Liver (tissue), 9 donors: Measurements from ENCODE around the gene DMRTB1. TPM values are rescaled to one million over a fixed set of nuclear protein-coding genes. Genes with fewer than 3 reads are reported as not detected.

Source experiments
- DNase-seq: peaks from one replicate; pipeline ENCODE4 v3.0.0-alpha.2; 2017; ENCODE audit warnings: low spot score
- H3K27ac ChIP-seq, 2 donors: one replicate each; pipeline ENCODE4 v1.7.0; 2013; ENCODE audit warnings: inconsistent platforms in 2 of 2, low read length in 2 of 2, control low read depth in 1 of 2, low read depth in 1 of 2, mild to moderate bottlenecking in 1 of 2
- H3K27me3 ChIP-seq, 4 donors: one replicate each; pipeline versions ENCODE4 v1.6.1 to v1.7.0; 2013; ENCODE audit warnings: low read length in 3 of 4, inconsistent platforms in 1 of 4, mild to moderate bottlenecking in 1 of 4, moderate library complexity in 1 of 4; ENCODE audit not compliant: control insufficient read depth in 4 of 4, insufficient read depth in 4 of 4
- H3K36me3 ChIP-seq, 4 donors: one replicate each; pipeline versions ENCODE4 v1.6.1 to v1.7.0; 2013; ENCODE audit warnings: low read length in 3 of 4, mild to moderate bottlenecking in 3 of 4, low read depth in 1 of 4, moderate library complexity in 1 of 4; ENCODE audit not compliant: control insufficient read depth in 4 of 4, insufficient read depth in 3 of 4
- H3K4me1 ChIP-seq, 4 donors: one replicate each; pipeline versions ENCODE4 v1.6.1 to v1.7.0; 2013; ENCODE audit warnings: low read length in 3 of 4, mild to moderate bottlenecking in 3 of 4, moderate library complexity in 1 of 4; ENCODE audit not compliant: control insufficient read depth in 4 of 4, insufficient read depth in 4 of 4
- H3K4me3 ChIP-seq, 3 donors: one replicate each; pipeline versions ENCODE4 v1.6.1 to v1.7.0; 2013; ENCODE audit warnings: low read length in 3 of 3, control low read depth in 1 of 3, low read depth in 1 of 3, mild to moderate bottlenecking in 1 of 3
- H3K9ac ChIP-seq, 2 donors: one replicate each; pipeline ENCODE4 v1.7.0; 2013; ENCODE audit warnings: low read length in 2 of 2, mild to moderate bottlenecking in 2 of 2, moderate library complexity in 2 of 2, control low read depth in 1 of 2, low read depth in 1 of 2
- H3K9me3 ChIP-seq, 4 donors: one replicate each; pipeline versions ENCODE4 v1.6.1 to v1.7.0; 2013; ENCODE audit warnings: low read length in 3 of 4; ENCODE audit not compliant: control insufficient read depth in 4 of 4
- ATF3 ChIP-seq: IDR thresholded peaks from 2 replicates; pipeline ENCODE4 v1.6.1; 2016; ENCODE audit warnings: antibody characterized with exemption
- CTCF ChIP-seq: fragments of 150-350 bp; IDR thresholded peaks from 2 replicates; pipeline ENCODE4 v1.5.1; 2017; ENCODE audit warnings: improper control_type of control experiment, low read depth, low read length; ENCODE audit not compliant: missing input control
- EGR1 ChIP-seq, 2 donors: IDR thresholded peaks; 2 replicates each; pipeline ENCODE4 v1.6.1; 2016 to 2018; ENCODE audit warnings: antibody characterized with exemption in 2 of 2, low read depth in 2 of 2
- FOXA1 ChIP-seq: IDR thresholded peaks from 2 replicates; pipeline ENCODE4 v1.6.1; 2016; ENCODE audit warnings: antibody characterized with exemption
- FOXA2 ChIP-seq: IDR thresholded peaks from 2 replicates; pipeline ENCODE4 v1.6.1; 2016; ENCODE audit warnings: antibody characterized with exemption
- GABPA ChIP-seq, 2 donors: IDR thresholded peaks in 1 of 2; conservative IDR thresholded peaks in 1 of 2; 2 replicates each; pipeline ENCODE4 v1.6.1; 2016; ENCODE audit warnings: antibody characterized with exemption in 2 of 2, mild to moderate bottlenecking in 1 of 2, moderate library complexity in 1 of 2
- HNF4A ChIP-seq, 2 donors: conservative IDR thresholded peaks; 2 replicates each; pipeline ENCODE4 v1.6.1; 2016; ENCODE audit warnings: antibody characterized with exemption in 2 of 2, mild to moderate bottlenecking in 2 of 2
- HNF4G ChIP-seq: IDR thresholded peaks from 2 replicates; pipeline ENCODE4 v1.6.1; 2016; ENCODE audit warnings: antibody characterized with exemption
- JUND ChIP-seq, 2 donors: IDR thresholded peaks; 2 replicates each; pipeline ENCODE4 v1.6.1; 2016; ENCODE audit warnings: antibody characterized with exemption in 2 of 2
- MAX ChIP-seq: IDR thresholded peaks from 2 replicates; pipeline ENCODE4 v1.6.1; 2016; ENCODE audit warnings: antibody characterized with exemption
- NR2F2 ChIP-seq: IDR thresholded peaks from 2 replicates; pipeline ENCODE4 v1.6.1; 2016; ENCODE audit warnings: antibody characterized with exemption
- RAD21 ChIP-seq, 2 donors: IDR thresholded peaks; 2 replicates each; pipeline ENCODE4 v1.6.1; 2016; ENCODE audit warnings: antibody characterized with exemption in 2 of 2, mild to moderate bottlenecking in 2 of 2
- REST ChIP-seq: IDR thresholded peaks from 2 replicates; pipeline ENCODE4 v1.6.1; 2016; ENCODE audit warnings: antibody characterized with exemption, mild to moderate bottlenecking
- RXRA ChIP-seq, 2 donors: IDR thresholded peaks; 2 replicates each; pipeline ENCODE4 v1.6.1; 2017 to 2018; ENCODE audit warnings: antibody characterized with exemption in 2 of 2, mild to moderate bottlenecking in 1 of 2
- SP1 ChIP-seq: IDR thresholded peaks from 2 replicates; pipeline ENCODE4 v1.6.1; 2018; ENCODE audit warnings: antibody characterized with exemption, mild to moderate bottlenecking
- YY1 ChIP-seq: IDR thresholded peaks from 2 replicates; pipeline ENCODE4 v1.6.1; 2016; ENCODE audit warnings: antibody characterized with exemption, mild to moderate bottlenecking
- ZBTB33 ChIP-seq: IDR thresholded peaks from 2 replicates; pipeline ENCODE4 v1.6.1; 2016; ENCODE audit warnings: antibody characterized with exemption
- WGBS: extraction: QIAGEN DNeasy Blood & Tissue Kit; methylation state at CpG from one replicate; pipeline ENCODE4 v1.1.7; 2013; 5-methylcytosine and 5-hydroxymethylcytosine counted together
- polyA plus RNA-seq, 2 donors: library from polyadenylated mRNA; stranded (reverse) in 1 of 2; unstranded in 1 of 2; fragments of 200-250 nt in 1 of 2; fragments of >200 nt in 1 of 2; fragmentation: Nextera tagmentation in 1 of 2; extraction: Ambion mirVana in 1 of 2; gene quantifications; one replicate each; pipeline versions ENCODE4 v1.2.1 to v1.2.3, GENCODE V29; 2013 to 2015
- total RNA-seq, 2 donors: library from RNA; depleted of rRNA; stranded (reverse); fragments of >200 nt; gene quantifications; one replicate each; pipeline ENCODE4 v1.2.3, GENCODE V29; 2014
- donor health status: healthy.
- donor health status: healthy.
- donor health status: healthy.
- donor health status: healthy.
- donor health status: healthy.

DMRTB1 gene
- total and polyA plus RNA-seq, 4 donors, result not detected

- no peaks in the 10 kb centered on the region for H3K36me3 ChIP-seq
- H3K9me3 ChIP-seq, result peaks cover 0 to 3% (median under 1%) of the 10 kb centered on the region in 4 donors
- no peak for TF ChIP-seq HNF4G
- TF ChIP-seq HNF4A (conservative IDR thresholded peaks at IDR 0.05), result no peak
- TF ChIP-seq SP1, result no peak
- TF ChIP-seq FOXA2, result no peak
- no peak for TF ChIP-seq MAX
- no peak for TF ChIP-seq REST
- TF ChIP-seq NR2F2, result no peak
- no peak for TF ChIP-seq ZBTB33
- no peak for DNase-seq
- H3K27me3 ChIP-seq, result peaks cover 0 to 3% (median 1%) of the 10 kb centered on the region in 4 donors
- 63% methylated on average over 4 of the region's 4 CpGs for WGBS
- no peak overlapping the region for H3K27ac ChIP-seq
- no peaks in the 10 kb centered on the region for H3K4me1 ChIP-seq
- H3K4me3 ChIP-seq, result no peak overlapping the region
- H3K9ac ChIP-seq, result no peak overlapping the region
Measured at GRCh38 chr1:53416269-53416813, 42.9 kb upstream of the DMRTB1 start.

- Histone ChIP-seq H3K27ac (no peak overlapping the region), H3K27me3 (peaks cover 0 to 3% (median 1%) of the 10 kb centered on the region in 4 donors), H3K9me3 (peaks cover 0 to 4% (median 1%) of the 10 kb centered on the region in 4 donors), H3K4me1 (no peaks in the 10 kb centered on the region), H3K36me3 (no peaks in the 10 kb centered on the region), H3K9ac (no peak overlapping the region), H3K4me3 (no peak overlapping the region)
- no peak for DNase-seq
- 62% methylated on average over 9 of the region's 9 CpGs for WGBS
- TF ChIP-seq RXRA (IDR thresholded peaks at IDR 0.05), result no peak
- TF ChIP-seq FOXA2, result no peak
- no peak for TF ChIP-seq GABPA (IDR thresholded peaks at IDR 0.05 in 1 of 2, conservative IDR thresholded peaks at IDR 0.05 in 1 of 2)
Measured at GRCh38 chr1:53417074-53417511, 42.1 kb upstream of the DMRTB1 start.

GRCh38 chr1:53419034-53419433, 40.2 kb upstream of the DMRTB1 start:
- Histone ChIP-seq H3K27me3 (peaks cover 0 to 3% (median 1%) of the 10 kb centered on the region in 4 donors), H3K27ac (no peak overlapping the region), H3K9me3 (peaks cover 0 to 4% (median 2%) of the 10 kb centered on the region in 4 donors), H3K4me3 (no peak overlapping the region), H3K9ac (no peak overlapping the region), H3K36me3 (no peaks in the 10 kb centered on the region), H3K4me1 (no peaks in the 10 kb centered on the region)
- DNase-seq, result no peak
- 47% methylated on average over 5 of the region's 5 CpGs for WGBS
- TF ChIP-seq YY1, result no peak
- TF ChIP-seq FOXA2, result no peak
- TF ChIP-seq JUND (IDR thresholded peaks at IDR 0.05), result no peak
- no peak for TF ChIP-seq FOXA1
- TF ChIP-seq EGR1 (IDR thresholded peaks at IDR 0.05; ENCODE audit: low read depth in 2 of 2), result no peak
- no peak for TF ChIP-seq RXRA (IDR thresholded peaks at IDR 0.05)
- no peak for TF ChIP-seq SP1
- TF ChIP-seq ATF3, result no peak
- TF ChIP-seq NR2F2, result no peak
- no peak for TF ChIP-seq CTCF
- TF ChIP-seq RAD21 (IDR thresholded peaks at IDR 0.05), result no peak
